Measurements from ENCODE around the gene SCAPER. TPM values are rescaled to one million over a fixed set of nuclear protein-coding genes. Genes with fewer than 3 reads are reported as not detected.

The SCAPER gene
- total RNA-seq, 1 experiment from 2014 or later: 7.4 TPM

GRCh38 chr15:76863693-76864092 is 41.4 kb downstream of the SCAPER start:
- no peak overlapping the region for H2BK20ac ChIP-seq (ENCODE audit: low read depth, low read length, poor library complexity, severe bottlenecking)
- H3K9me3 Mint-ChIP-seq: no peaks in the 10 kb centered on the region
- H3T11ph ChIP-seq (ENCODE audit: low read length): no peak overlapping the region
- H3K79me2 ChIP-seq (ENCODE audit: insufficient read depth, low read length): no peaks in the 10 kb centered on the region
- H2BK15ac ChIP-seq (ENCODE audit: low read depth, low read length): no peak overlapping the region
- no peak overlapping the region for H3K56ac ChIP-seq (ENCODE audit: insufficient read length, low read depth, low read length)
- WGBS (ENCODE audit: extremely low coverage, insufficient read length, low lambda C conversion rate): no CpG with 5 or more reads among the region's 2 CpGs
- no peaks in the 10 kb centered on the region for H3K23me2 ChIP-seq (ENCODE audit: insufficient read length, low read depth, low read length, poor library complexity, severe bottlenecking)
- no peaks in the 10 kb centered on the region for H4K20me1 ChIP-seq (ENCODE audit: control insufficient read depth, insufficient read depth, insufficient read length)
- H3K18ac ChIP-seq (ENCODE audit: insufficient read length, low read depth, low read length): no peak overlapping the region
- H3K36me3 Mint-ChIP-seq (ENCODE audit: insufficient read depth in 1 of 3, low read depth in 3 of 3): no peaks in the 10 kb centered on the region
- no peak overlapping the region for H3K27ac Mint-ChIP-seq
- no peak overlapping the region for H3K23ac ChIP-seq (ENCODE audit: insufficient read length, low read depth, low read length)
- no peak overlapping the region for H4K5ac ChIP-seq (ENCODE audit: insufficient read length, low read depth, low read length)
- no peak for TF ChIP-seq CTCF (conservative IDR thresholded peaks at IDR 0.05)
- H3K4me1 ChIP-seq (ENCODE audit: insufficient read depth, low read length): no peaks in the 10 kb centered on the region
- H3K4me3 Mint-ChIP-seq: no peak overlapping the region
- H3K79me1 ChIP-seq (ENCODE audit: insufficient read depth, low read depth, low read length, poor library complexity, severe bottlenecking): no peaks in the 10 kb centered on the region
- H4K8ac ChIP-seq (replicated peaks; ENCODE audit: insufficient read length, low read depth, low read length): no peak overlapping the region
- H3K27me3 Mint-ChIP-seq (ENCODE audit: low read depth): no peaks in the 10 kb centered on the region
- H3K4me1 Mint-ChIP-seq: peaks cover 3 to 4% of the 10 kb centered on the region in 2 experiments; a peak in 3 of 4 replicates
- H2AK5ac ChIP-seq (ENCODE audit: insufficient read length, low read length): no peak overlapping the region
- H3K27me3 ChIP-seq (ENCODE audit: insufficient read depth, low read length): no peaks in the 10 kb centered on the region
- no peak overlapping the region for H2AFZ ChIP-seq (ENCODE audit: low read length)
- DNase-seq: no peak
- H3K4ac ChIP-seq (ENCODE audit: low read depth, low read length): no peak overlapping the region
- no peak overlapping the region for H2BK120ac ChIP-seq (ENCODE audit: low read depth, low read length, poor library complexity, severe bottlenecking)
- no peak overlapping the region for H3K27ac ChIP-seq (ENCODE audit: insufficient read length, low read depth, low read length)
- no peak overlapping the region for H3K14ac ChIP-seq (ENCODE audit: insufficient read depth, low read length)
- no peak overlapping the region for H4K91ac ChIP-seq (ENCODE audit: insufficient read length, low read depth, low read length)
- no peak overlapping the region for H2BK5ac ChIP-seq (ENCODE audit: insufficient read length, low read length)
- no peak overlapping the region for H3K9ac ChIP-seq (ENCODE audit: extremely low read depth, insufficient read length, low read length)
- H3K4me2 ChIP-seq (ENCODE audit: insufficient read depth, insufficient read length, low read length): no peak overlapping the region
- H3K9me3 ChIP-seq (ENCODE audit: control insufficient read depth, low read depth, low read length): no peaks in the 10 kb centered on the region
- H2BK12ac ChIP-seq (ENCODE audit: insufficient read length, low read depth, low read length): no peak overlapping the region

Measured in H9 (cell line).